CD4-positive, alpha-beta T cell treated with Interleukin-2 at 100 ng/mL for 4 hours (primary cell): ENCODE data around the gene EBLN2.

Experiments used
- DNase-seq: peaks from one replicate; pipeline ENCODE4 v3.0.0-alpha.2; 2020; ENCODE audit warnings: low spot score

EBLN2 gene

DNA sequence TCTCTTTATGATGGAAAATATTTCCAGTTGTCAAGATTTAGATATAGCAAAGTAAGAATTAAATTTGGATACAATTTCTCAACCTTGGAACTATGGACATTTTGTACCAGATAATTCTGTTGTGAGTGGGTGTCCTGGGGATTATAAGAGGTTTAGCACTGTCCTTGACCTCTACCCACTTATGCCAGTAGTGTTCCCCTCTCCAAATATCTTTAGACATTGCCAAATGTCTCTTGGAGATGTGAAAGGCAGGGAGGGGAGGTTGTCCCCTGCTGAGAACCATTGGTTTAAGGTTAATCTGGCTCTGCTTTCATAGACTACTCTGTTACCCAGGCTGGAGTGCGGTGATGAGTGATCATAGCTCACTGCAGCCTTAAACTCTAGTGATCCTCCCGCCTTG is at the start of gene EBLN2:
EBLN2 (plus strand) TSS at position 244 of the 400 bp plus-strand sequence. CDS start 423 bp downstream, outside the sequence.
- no peak for DNase-seq

DNA sequence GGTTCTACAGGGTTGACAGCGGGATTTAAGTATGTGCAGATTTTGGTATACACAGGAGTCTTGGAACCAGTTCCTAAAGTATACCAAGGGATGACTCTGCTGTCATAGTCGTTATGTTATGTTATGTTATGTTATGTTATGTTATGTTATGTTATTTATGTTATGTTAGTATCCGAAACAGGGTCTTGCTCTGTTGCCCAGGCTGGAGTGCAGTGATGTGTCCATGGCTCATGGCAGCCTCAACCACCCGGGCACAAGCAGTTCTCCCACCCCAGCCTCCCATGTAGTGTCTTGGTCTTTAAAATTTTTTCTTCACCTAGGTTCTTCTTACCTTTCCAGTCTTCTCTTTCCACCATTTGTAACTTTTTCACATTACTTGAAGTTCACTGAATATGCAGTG is 43.2 kb upstream of the EBLN2 start:
- no peak for DNase-seq

DNA sequence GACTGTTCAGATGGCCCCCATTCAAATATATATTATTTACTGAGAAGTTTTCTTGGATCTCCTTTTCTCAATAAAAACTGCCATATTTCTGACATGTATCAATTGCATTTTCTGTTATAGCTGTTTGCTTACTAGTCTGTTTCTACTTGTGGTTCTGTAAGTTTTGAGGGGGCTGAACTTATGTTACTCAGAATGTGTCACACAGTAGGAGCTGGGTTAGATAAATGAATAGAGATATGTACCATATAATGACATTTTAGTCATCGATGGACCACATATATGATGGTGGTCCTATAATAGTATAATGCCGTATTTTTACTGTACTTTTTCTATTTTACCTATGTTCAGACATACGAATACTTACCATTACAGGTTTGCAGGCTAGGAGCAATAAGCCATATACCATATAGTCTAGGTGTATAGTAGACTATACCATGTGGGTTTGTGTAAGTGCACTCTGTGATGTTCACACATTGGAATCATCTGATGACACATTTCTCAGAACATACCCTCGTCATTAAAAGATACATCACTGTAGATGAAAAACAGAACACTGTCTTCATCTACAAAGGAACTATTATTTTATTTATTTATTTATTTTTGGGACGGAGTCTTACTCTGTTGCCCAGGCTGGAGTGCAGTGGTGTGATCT is 42.5 kb upstream of the EBLN2 start:
- no peak for DNase-seq

DNA sequence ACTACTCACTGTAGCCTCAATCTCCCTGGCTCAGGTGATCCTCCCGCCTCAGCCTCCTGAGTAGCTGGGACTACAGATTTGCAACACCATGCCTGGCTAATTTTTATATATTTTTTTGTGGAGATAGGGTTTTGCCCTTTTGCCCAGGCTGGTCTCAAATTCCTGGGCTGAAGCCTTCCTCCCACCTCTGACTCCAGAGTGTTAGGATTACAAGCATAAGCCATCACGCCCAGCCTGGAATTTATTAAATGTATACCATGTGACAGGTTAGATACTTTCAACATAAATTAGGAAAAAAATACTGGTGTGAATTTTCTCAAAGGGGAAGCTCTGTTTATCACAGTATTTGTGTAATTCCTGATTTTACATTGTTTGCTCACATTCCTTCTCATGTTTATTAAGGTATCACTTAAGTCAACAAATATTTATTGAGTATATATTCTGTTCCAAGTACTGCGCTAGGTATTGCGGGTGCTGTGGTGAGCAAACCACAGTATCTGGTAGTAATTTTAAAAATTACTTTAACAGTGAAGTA is 40.1 kb upstream of the EBLN2 start:
- DNase-seq, result no peak

DNA sequence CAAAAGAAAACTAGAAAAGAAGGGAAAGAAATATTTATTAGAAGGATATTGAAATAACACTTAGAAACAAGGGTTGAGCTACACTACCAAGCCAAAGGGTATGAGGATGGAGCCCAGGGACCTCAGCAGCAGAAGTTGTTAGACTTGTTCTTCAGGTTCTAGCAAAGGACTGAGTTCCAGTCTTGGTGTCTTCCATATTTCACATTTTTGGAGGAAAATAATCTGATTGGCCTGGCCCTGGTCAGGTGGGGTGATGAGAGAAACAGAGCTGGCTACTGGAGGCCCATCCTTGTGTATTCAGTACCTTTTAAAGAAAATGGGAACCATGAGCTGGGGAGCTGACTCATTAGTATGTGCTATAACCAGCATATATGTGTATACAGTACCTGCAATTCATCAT is 36.6 kb upstream of the EBLN2 start:
- DNase-seq, result no peak

DNA sequence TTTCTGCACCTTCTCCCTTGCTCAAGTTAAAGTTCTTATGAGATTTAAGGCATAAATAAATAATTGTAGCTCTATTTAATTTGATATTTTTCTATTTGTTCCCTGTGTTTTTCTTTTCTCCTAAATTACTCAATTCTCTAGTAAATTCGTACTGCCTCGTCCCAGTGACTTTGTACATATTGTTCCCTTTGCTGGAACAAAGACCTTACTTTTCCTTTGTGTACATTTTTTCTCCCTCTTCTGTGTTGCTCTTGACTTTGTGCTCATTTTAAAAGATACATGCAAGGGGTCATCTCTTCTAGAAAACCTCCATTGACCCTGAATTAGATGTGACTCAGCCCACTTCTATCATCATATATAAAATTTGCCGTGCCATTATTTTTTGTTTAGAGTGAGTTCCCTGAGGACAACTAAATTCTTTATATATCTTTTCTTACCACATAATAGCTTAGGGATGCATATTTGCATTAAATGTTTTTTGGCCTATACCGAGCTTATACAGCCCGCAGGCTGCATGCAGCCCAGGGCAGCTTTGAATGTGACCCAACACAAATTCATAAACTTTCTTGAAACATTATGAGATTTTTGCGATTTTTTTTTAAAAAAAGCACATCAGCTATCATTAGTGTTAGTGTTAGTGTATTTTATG is 35.2 kb upstream of the EBLN2 start:
- DNase-seq, result no peak

DNA sequence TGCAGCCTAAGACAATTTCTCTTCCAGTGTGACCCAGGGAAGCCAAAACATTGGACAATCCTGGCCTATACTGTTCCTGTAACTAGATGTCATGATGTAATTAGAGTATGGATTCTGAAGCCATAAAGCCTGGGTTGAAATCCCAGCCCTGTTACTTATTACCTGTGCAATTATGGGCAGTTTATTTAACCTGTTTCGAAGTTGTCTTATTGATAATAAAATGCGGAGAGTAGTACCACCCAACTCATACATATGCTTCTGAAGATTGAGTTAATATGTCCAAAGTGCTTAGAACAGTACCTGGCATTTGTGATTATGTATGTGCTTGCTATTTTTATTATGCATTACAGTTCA is 34.7 kb upstream of the EBLN2 start:
- no peak for DNase-seq

DNA sequence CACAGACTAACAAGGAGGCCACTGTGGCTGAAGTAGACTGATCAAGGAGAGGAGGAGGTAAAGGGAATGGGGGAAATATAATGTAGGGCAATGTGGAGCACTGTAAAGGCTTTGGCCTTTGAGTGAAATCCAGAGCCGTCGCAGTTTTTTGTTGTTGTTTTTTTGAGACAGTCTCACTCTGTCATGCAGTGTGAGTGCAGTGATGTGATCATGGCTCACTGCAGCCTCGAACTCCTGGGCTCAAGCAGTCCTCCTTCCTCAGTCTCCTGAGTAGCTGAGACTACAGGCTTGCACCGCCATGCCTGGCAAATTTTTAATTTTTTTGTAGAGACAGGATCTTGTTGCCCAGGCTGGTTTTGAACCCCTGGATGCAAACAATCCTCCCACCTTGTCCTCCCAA is 32.7 kb upstream of the EBLN2 start:
- DNase-seq, result no peak

DNA sequence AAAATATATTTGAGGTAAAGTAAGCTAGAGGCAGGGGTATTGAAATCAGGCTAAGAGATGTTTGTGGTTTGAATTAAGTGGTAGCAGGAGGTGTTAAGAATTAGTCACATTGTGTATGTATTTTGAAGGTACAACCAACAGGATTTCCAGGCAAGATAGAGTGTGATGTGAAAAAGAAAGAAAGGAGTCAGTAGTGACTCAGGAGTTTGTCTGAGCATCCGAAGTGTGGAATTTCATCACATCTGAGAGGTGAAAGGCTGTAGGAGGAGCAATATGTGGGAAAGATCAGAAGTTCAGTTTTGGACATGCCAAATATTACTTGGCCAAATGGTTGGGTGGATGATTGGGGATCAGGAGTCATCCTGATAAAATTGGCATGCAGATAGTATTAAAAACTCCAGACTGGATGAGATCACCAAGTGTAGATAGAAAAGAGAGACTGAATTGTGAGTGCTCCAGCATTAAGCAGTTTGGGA is 32.1 kb upstream of the EBLN2 start:
- peak; percentile 50 for DNase-seq

DNA sequence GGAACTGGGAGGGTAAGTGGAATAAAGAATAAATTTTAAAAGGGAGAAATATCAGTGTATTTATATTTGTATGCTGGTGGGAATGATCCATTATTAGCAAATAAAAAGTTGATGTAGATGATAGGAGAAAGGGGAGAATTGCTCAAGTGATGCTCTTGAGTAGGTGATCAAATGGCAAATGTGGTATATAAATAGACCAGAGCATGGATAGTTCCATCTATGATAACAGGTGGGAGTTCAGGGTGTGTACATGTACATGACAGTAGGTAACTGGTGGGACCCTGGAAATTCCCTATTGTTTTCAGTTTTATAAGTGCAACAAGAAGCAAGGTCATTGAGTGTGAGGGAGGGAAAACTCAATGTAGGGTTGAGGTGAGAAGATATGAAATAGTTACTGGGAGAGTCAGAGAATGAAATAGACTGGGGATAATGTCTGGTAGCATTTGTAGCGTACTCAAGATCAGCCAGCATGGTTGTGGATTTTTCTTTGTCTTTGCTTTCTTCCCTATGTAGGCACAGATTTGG is 31.3 kb upstream of the EBLN2 start:
- DNase-seq, result no peak

DNA sequence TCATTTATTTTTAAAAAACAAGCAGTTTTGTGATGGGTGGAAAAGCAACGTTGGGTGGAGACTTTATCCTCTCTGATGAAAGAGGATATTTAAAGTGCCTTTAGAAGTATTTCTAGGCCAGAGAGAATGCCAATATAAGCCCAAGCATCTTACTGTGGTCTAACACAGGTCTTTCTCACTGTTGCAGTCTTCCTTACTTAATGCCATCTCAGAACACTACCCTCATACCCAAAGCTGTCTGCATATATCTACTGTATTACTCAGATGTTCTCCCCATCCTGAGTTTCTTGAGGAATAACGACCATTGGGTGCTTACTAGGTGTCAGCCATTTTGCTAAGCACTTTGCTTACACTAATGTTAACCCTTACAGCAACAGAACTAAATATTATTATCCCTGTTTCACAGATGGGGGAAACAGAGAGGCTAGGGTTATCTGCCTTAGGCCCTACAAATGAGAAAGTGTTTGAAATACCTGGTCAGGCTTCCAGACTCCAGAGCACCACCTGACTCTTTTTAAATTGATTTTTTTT is 29.8 kb upstream of the EBLN2 start:
- DNase-seq, result no peak

DNA sequence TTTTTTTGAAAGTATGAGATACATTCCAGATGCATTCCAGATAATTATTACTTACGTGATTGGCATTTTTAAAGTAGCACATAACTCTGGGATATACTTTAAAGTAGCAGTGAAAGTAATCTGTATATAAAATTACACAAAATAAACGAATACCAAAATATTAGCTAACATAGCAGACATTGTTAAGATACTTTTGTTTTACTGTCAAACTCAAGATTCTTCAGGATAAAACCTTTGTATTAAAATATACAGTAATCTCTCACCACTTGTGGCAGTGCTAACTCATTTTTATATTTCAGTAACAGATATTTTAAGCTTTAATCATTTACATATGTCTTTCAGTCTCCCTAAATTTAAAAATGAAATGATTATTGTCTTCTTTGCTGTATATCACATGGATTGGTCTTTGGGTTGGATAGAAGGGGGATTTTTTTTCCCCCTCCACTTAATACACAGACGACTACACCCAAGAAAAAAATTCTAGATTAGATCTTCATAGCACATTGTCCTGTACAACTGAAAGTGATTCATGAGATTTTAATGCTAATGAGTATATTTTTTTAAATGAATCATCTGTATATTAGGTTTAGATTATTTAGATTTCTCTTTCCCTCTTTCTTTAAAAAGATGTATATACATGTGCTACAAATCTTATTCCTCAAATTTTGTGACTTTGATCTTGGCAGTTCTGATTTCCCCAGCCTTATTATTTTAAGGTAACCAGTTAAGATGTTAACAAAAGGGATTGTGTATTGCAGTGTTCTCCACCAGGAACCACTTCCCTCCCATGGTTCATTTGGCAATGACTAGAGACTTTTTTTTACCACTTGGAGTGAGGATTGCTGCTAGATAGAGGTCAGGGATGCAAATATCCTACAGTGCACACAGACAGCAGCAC is 24.5 kb upstream of the EBLN2 start:
- no peak for DNase-seq

DNA sequence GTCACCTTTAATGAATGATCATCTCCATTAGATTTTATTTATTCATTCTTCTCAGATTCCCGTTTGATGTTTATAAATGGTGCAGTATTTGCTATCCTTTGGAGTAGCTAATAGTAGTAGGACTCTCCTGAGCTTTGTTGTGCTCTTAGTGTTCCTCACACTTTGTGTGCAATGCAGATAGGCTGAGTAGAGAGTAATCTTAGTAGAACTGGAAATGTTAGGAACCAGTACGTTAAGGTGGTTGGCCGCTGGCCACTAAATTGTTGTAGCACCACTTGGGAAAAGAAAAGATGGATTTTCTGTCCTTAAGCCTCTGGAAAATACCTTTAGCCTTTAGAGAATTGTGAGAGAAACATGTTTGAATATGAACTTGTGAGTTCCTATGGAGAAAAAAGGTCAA is 19.9 kb upstream of the EBLN2 start:
- DNase-seq, result no peak

DNA sequence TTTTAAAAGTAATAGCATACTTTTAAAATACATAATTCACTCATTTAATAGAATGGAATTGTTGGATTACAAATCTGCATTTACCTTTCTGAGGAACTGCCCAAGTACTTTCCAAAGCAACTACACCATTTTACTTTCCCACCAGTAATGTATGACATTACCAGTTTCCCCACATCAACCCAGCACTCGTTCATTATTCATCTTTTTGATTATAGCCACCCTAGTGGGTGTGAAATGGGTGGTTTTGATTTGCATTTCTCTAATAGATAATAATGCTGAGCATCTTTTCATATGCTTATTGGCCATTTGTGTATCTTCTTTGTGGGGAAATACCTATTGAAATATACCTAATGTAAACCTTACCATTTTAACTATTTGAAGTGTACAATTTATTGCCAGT is 18.0 kb upstream of the EBLN2 start:
- no peak for DNase-seq

DNA sequence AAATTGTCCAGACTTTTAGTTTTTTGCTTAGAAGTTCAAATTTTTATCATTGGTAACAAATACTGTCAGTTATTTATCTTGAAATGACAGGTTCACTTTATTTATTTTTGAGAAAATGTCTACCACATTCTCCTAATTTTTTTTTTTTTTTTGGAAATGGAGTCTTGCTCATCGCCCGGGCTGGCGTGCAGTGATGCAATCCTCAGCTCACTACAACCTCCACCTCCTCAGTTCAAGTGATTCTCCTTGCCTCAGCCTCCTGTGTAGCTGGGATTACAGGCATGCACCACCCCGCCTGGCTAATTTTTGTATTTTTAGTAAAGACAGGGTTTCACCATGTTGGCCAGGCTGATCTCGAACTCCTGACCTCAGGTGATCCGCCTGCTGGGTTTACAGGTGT is 16.1 kb upstream of the EBLN2 start:
- DNase-seq, result no peak

DNA sequence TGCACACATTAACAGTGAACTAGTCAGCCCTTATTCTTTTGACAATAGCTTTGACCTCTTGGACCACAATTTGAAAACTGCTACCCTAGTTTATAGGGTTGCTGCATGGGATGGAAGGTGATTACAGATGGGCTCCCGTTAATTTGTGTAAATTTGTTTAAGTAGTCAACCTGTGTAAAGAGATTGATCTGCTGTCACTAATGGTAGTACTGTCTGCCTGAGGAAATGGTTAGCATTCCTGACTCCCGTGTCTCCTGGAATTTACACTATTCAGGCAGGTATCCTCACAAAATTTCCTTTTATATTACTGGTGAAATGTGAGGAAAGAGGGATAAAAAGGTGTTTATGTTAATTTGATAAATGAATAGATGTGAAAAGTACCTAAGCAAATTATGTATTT is 15.3 kb upstream of the EBLN2 start:
- no peak for DNase-seq

DNA sequence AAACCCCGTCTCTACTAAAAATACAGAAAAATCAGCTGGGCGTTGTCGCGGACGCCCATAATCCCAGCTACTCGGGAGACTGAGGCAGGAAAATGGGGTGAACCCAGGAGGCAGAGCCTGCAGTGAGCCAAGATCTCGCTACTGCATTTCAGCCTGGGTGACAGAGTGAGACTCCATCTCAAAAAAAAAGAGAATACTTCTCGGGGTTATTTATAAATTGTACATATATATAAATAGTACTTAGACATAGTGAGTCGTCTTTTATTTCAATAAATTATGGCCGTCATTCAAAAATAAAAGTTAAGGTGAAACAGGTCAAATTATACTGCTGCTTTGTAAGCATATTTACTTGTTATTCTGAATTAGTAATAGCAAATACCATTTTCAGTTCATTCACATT is 12.1 kb upstream of the EBLN2 start:
- DNase-seq, result no peak

DNA sequence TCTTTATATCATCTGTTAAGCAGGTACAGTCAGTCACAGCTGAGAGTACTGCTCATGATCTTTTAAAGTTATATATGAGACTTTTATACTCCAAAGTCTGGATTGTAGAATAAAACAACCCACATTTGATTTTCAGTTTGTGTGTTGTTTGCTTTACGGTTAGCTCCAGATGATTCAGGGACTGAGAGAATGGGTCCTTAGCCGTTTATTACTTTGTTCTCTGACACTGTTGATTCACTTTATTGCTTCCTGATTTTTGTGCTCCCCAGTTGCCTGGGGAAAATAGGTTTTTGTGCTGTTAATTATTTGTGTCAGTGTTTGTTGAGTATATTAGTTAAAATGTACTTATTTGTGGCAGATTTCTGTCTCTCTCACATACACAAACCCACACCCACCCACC is 8.6 kb upstream of the EBLN2 start:
- no peak for DNase-seq

DNA sequence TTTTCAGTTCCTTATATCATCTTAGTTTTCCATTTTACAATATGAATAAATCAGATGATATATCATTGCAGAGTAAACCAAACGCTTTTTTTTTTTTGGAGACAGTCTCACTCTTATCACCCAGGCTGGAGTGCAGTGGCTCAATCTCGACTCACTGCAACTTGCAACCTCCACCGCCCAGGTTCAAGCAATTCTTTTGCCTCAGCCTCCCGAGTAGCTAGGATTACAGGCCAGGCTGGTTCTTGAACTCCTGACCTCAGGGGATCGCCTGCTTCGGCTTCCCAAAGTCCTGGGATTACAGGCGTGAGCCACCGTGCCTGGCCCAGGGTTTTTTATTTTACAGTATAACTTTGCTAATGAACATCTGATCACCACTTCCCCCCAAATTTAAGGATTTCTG is 5.9 kb upstream of the EBLN2 start:
- DNase-seq, result no peak

DNA sequence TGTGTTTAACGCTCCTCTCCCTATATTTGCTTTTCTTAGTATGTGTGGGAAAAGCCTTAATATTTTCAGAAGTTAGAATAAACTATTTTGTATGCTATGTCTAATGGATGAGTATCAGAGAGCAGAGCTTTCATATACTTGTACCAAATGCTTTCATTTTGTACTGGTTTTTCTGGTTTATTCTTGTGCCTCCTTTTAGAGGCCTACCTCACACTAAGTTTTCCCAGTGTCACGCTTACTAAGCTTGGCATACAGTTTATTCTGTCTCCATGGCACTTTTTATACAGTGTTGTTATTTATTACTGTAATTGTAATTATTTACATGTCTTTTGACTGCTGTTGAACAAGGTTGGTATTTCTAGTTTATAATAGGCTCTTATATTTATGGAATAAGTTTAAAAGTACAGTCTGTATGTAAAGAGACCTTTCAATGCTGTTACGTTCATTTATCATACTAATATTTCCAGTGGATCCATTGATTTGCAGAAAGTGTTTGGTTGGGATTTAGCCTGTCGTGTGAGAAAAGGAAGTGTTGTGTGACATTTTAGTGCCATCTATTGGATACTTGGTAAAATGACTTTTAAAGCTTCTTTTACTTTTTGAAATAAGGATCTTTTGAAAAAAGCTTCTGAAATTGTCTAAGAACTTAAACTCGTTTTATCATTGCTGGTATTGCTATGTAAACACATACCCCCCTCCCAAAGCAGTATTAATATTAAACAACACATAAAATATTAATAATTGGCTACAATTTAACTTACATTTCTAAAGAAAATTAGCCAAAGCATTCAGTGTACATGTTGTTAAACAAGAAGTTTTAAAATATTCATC is 5.2 kb upstream of the EBLN2 start:
- DNase-seq, result peak; percentile 25

DNA sequence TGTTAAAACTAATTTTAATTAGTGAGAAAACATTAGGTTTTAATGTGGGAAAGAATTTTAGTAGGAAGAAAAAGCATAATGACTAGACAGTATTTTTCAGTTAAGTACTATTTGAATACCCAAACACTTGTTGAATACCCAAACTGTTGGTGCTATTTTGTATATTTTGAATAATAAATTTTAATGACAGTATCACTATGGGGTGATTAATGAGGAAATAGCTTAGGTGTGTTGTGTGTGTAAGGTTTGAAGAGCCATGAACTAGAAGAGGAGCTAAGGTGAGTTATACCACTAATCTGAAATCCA is 4.7 kb upstream of the EBLN2 start:
- no peak for DNase-seq

DNA sequence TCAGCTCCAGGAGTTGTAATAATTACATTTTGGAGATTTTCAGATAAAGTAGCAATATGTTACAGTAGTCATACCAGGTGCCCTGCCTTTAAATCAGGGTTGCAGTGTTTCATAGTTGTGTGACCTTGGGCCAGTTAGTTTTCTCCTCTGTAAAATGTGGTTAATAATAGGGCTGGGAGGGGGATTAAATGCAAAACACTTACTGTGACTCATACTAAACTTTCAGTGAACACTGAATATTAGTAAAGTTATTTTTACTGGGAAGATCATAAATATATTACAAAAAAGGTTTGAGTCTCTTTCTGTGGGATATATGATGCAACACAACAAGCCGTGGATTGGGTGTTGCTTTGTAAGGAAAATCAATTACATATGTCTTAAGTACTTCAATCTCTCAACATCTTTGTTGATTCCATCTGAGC is 1.1 kb upstream of the EBLN2 start:
- DNase-seq, result no peak
